HEK293 (cell line): ENCODE data around the gene PTPN4.

Experiments used
- CTCF ChIA-PET: fragments of 350-600 bp; formaldehyde crosslinking; extraction: SDS; loops from one replicate; lab custom pipeline; 2021; ENCODE audit warnings: antibody characterized with exemption; lab: Yijun Ruan, JAX
- POLR2A ChIA-PET: fragments of 300-600 bp; formaldehyde crosslinking; extraction: SDS; loops from one replicate; lab custom pipeline; 2020; ENCODE audit warnings: antibody characterized with exemption, inconsistent platforms; lab: Yijun Ruan, JAX
- H3K27ac ChIP-seq: fragments of 200-500 bp; sonication (Bioruptor generic); 2 replicates; pipeline ENCODE4 v1.5.1; 2014; ENCODE audit warnings: low read depth, low read length, control low read depth, inconsistent platforms; ENCODE audit errors: extremely low read depth
- H3K36me3 ChIP-seq, 2 experiments: fragments of 200-500 bp in 1 of 2; sonication (Bioruptor generic) in 1 of 2; 1 replicate in 1 of 2; 2 replicates in 1 of 2; pipeline ENCODE4 v1.5.1; 2014 to 2017; ENCODE audit warnings: inconsistent platforms in 2 of 2, low read length in 2 of 2; ENCODE audit not compliant: control insufficient read depth in 2 of 2, insufficient read depth in 1 of 2
- H3K4me1 ChIP-seq: fragments of 200-500 bp; sonication (Bioruptor generic); 2 replicates; pipeline ENCODE4 v1.5.1; 2014; ENCODE audit warnings: mild to moderate bottlenecking, low read length, inconsistent platforms; ENCODE audit not compliant: control insufficient read depth, insufficient read depth
- H3K4me3 ChIP-seq: 2 replicates; pipeline ENCODE4 v1.5.1; 2011; ENCODE audit warnings: low read depth, mild to moderate bottlenecking, control low read depth, low read length, moderate library complexity
- H3K9me3 ChIP-seq: fragments of 200-500 bp; sonication (Bioruptor generic); 2 replicates; pipeline ENCODE4 v1.5.1; 2014; ENCODE audit warnings: low read depth, low read length, inconsistent platforms; ENCODE audit not compliant: control insufficient read depth, insufficient read depth
- MYNN ChIP-seq: fragments of 450-650 bp; formaldehyde crosslinking; IDR thresholded peaks from 2 replicates; pipeline ENCODE4 v1.5.1; 2016; ENCODE audit warnings: missing biosample characterization, missing genetic modification characterization, borderline replicate concordance
- MZF1 ChIP-seq: fragments of 450-650 bp; formaldehyde crosslinking; IDR thresholded peaks from 2 replicates; pipeline ENCODE4 v1.5.1; 2017; ENCODE audit warnings: missing biosample characterization, missing genetic modification characterization, borderline replicate concordance
- PRDM4 ChIP-seq: fragments of 450-650 bp; formaldehyde crosslinking; IDR thresholded peaks from 2 replicates; pipeline ENCODE4 v1.5.1; 2017; ENCODE audit warnings: missing biosample characterization, missing genetic modification characterization
- SCRT1 ChIP-seq: fragments of 450-650 bp; formaldehyde crosslinking; IDR thresholded peaks from 2 replicates; pipeline ENCODE4 v1.5.1; 2016; ENCODE audit warnings: missing biosample characterization, missing genetic modification characterization, borderline replicate concordance
- TCF7L2 ChIP-seq: IDR thresholded peaks from 2 replicates; pipeline ENCODE4 v1.6.1; 2011; ENCODE audit warnings: low read depth, mild to moderate bottlenecking, inconsistent platforms, low read length, moderate library complexity, borderline replicate concordance
- ZBTB17 ChIP-seq: fragments of 450-650 bp; formaldehyde crosslinking; IDR thresholded peaks from 2 replicates; pipeline ENCODE4 v1.5.1; 2016; ENCODE audit warnings: missing biosample characterization, missing genetic modification characterization
- ZNF138 ChIP-seq: fragments of 450-650 bp; formaldehyde crosslinking; IDR thresholded peaks from 2 replicates; pipeline ENCODE4 v1.5.1; 2016; ENCODE audit warnings: missing biosample characterization, missing genetic modification characterization, borderline replicate concordance
- ZNF157 ChIP-seq: fragments of 450-650 bp; formaldehyde crosslinking; IDR thresholded peaks from 2 replicates; pipeline ENCODE4 v1.5.1; 2016; ENCODE audit warnings: missing biosample characterization, missing genetic modification characterization
- ZNF202 ChIP-seq: fragments of 450-650 bp; formaldehyde crosslinking; IDR thresholded peaks from 2 replicates; pipeline ENCODE4 v1.5.1; 2016; ENCODE audit warnings: missing biosample characterization, missing genetic modification characterization, borderline replicate concordance
- ZNF292 ChIP-seq: fragments of 450-650 bp; formaldehyde crosslinking; IDR thresholded peaks from 2 replicates; pipeline ENCODE4 v1.5.1; 2016; ENCODE audit warnings: low read depth, missing biosample characterization, missing genetic modification characterization, borderline replicate concordance
- ZNF335 ChIP-seq: fragments of 450-650 bp; formaldehyde crosslinking; conservative IDR thresholded peaks from 2 replicates; pipeline ENCODE4 v1.5.1; 2016; ENCODE audit warnings: missing biosample characterization, missing genetic modification characterization
- ZNF366 ChIP-seq: fragments of 450-650 bp; formaldehyde crosslinking; conservative IDR thresholded peaks from 2 replicates; pipeline ENCODE4 v1.5.1; 2016; ENCODE audit warnings: missing biosample characterization, missing genetic modification characterization
- ZNF433 ChIP-seq: fragments of 450-650 bp; formaldehyde crosslinking; IDR thresholded peaks from 2 replicates; pipeline ENCODE4 v1.5.1; 2016; ENCODE audit warnings: missing biosample characterization, missing genetic modification characterization, low read depth
- TF ChIP-seq, protein P1 (sequence below): fragments of 450-650 bp; formaldehyde crosslinking; IDR thresholded peaks from 2 replicates; pipeline ENCODE4 v1.5.1; 2016; ENCODE audit warnings: missing biosample characterization, missing genetic modification characterization
- TF ChIP-seq, protein P2 (sequence below): fragments of 450-650 bp; formaldehyde crosslinking; IDR thresholded peaks from 2 replicates; pipeline ENCODE4 v1.5.1; 2016; ENCODE audit warnings: missing biosample characterization, missing genetic modification characterization, low read depth

Gene PTPN4

GRCh38 chr2:119810049-119810630, 50.4 kb downstream of the PTPN4 start:
- POLR2A ChIA-PET, result no interaction called here
- CTCF ChIA-PET, result interaction anchor here (1.0 kb wide), 1 partner anchor 10 kb away, joined by 6 read pairs; no protein-coding TSS in a partner anchor
- no peak overlapping the region for H3K27ac ChIP-seq

DNA sequence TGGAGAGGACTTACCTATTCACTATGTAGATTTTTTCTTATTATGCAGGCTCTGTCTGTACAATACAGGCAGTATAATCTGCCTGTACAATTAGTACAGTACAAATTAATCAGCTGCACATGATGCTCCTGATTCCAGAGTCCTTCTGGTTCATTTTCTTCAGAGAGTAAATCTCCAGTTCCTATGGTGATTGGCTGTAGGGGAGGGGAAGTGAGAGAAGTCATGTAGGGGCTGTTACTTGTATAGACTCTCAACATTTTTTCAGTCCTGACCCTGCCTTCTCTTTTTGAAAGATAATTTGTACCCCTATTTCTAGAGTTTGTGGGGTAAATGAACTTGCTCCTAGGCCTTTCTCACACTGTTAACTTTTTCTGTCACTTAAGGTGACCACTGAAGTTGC, 54.5 kb downstream of the PTPN4 start:
- Histone ChIP-seq H3K4me3 (no peak overlapping the region), H3K9me3 (no peaks in the 10 kb centered on the region), H3K27ac (no peak overlapping the region), H3K4me1 (peaks cover 8% of the 10 kb centered on the region; the same call in 1 of the 2 replicates), H3K36me3 (peaks cover 0 to 10% of the 10 kb centered on the region in 2 experiments; a peak in 1 of 3 replicates)
- TF ChIP-seq ZNF292 (tag by site-specific recombination) (no peak), ZNF433 (no peak), ZNF157 (tag by site-specific recombination) (no peak), SCRT1 (tag by site-specific recombination) (no peak), MZF1 (no peak), ZNF202 (tag by site-specific recombination) (no peak), ZNF335 (no peak)
- TF ChIP-seq, protein P1, sequence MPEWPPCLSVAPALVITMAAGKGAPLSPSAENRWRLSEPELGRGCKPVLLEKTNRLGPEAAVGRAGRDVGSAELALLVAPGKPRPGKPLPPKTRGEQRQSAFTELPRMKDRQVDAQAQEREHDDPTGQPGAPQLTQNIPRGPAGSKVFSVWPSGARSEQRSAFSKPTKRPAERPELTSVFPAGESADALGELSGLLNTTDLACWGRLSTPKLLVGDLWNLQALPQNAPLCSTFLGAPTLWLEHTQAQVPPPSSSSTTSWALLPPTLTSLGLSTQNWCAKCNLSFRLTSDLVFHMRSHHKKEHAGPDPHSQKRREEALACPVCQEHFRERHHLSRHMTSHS (tag by site-specific recombination), result no peak
- ChIA-PET CTCF (no interaction called here), POLR2A (no interaction called here)

More at GRCh38 chr2:119810049-119810630, 50.4 kb downstream of the PTPN4 start:
- Histone ChIP-seq H3K9me3 (no peaks in the 10 kb centered on the region), H3K4me3 (no peak overlapping the region), H3K36me3 (peaks cover 0 to 6% of the 10 kb centered on the region in 2 experiments; a peak in 1 of 3 replicates), H3K4me1 (peaks cover 8% of the 10 kb centered on the region; the same call in 1 of the 2 replicates)
- no peak for TF ChIP-seq ZBTB17 (tag by site-specific recombination)
- no peak for TF ChIP-seq MYNN (tag by site-specific recombination)
- TF ChIP-seq ZNF366 (tag by site-specific recombination), result no peak
- TF ChIP-seq, protein P2, sequence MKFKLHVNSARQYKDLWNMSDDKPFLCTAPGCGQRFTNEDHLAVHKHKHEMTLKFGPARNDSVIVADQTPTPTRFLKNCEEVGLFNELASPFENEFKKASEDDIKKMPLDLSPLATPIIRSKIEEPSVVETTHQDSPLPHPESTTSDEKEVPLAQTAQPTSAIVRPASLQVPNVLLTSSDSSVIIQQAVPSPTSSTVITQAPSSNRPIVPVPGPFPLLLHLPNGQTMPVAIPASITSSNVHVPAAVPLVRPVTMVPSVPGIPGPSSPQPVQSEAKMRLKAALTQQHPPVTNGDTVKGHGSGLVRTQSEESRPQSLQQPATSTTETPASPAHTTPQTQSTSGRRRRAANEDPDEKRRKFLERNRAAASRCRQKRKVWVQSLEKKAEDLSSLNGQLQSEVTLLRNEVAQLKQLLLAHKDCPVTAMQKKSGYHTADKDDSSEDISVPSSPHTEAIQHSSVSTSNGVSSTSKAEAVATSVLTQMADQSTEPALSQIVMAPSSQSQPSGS (tag by site-specific recombination), result no peak

DNA sequence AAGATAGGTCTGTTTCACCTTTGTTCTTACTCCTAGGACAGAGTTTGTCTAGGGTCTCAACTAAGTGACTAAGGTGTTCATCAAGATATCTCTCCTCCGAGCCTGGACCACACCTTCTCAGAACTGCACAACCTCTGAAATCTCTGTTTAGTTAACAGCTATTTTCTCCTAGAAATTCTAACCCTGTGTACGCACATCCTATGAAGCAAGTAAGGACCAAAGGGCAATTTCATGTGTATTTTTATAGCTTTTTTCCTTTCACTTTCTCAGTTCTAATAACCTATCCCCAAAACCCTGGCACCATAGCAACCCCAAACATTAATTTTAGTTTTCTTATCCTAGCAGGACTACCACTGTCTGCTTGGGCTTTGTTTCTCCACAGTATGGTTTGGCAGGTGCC, 59.1 kb downstream of the PTPN4 start:
- CTCF ChIA-PET, result interaction anchor here (0.6 to 1.6 kb wide), 5 partner anchors 8 to 356 kb away, joined by 3 to 4 read pairs (median 4); partner anchors contain the start of gene PTPN4
- no peak for TF ChIP-seq ZNF138 (tag by site-specific recombination)
- TF ChIP-seq TCF7L2, result no peak
- no peak for TF ChIP-seq PRDM4 (tag by site-specific recombination)
- TF ChIP-seq, all 188 proteins: peak for 0
- peaks cover 0 to 4% of the 10 kb centered on the region in 2 experiments; a peak in 1 of 3 replicates for H3K36me3 ChIP-seq
- H3K4me1 ChIP-seq, result peaks cover 14% of the 10 kb centered on the region; the same call in 1 of the 2 replicates
- no peaks in the 10 kb centered on the region for H3K9me3 ChIP-seq
- H3K4me3 ChIP-seq, result no peak overlapping the region
- POLR2A ChIA-PET, result interaction anchor here (1.2 kb wide), 1 partner anchor 59 kb away, joined by 6 read pairs; the partner anchor contains the start of gene PTPN4
- no peak overlapping the region for H3K27ac ChIP-seq
